Measurements from ENCODE around the gene ZNF578. TPM values are rescaled to one million over a fixed set of nuclear protein-coding genes. Genes with fewer than 3 reads are reported as not detected.

ZNF578 gene
- total RNA-seq, 1 experiment from 2014 or later: not detected

- intact Hi-C loops (cut with micrococcal nuclease): no loop called here
- no peaks in the 10 kb centered on the region for H3F3A ChIP-seq (ENCODE audit: low read length, unreplicated experiment)
- H3K36me3 ChIP-seq (ENCODE audit: low read depth, low read length): 0 out of 2 replicates have a peak, but pooled peaks cover 4% of the 10 kb centered on the region
- ChIA-PET POLR2A (ENCODE audit: unreplicated experiment) (no interaction called here), CTCF (no interaction called here)
- no peaks in the 10 kb centered on the region for H4K20me1 ChIP-seq (ENCODE audit: low read length)
- no peaks in the 10 kb centered on the region for H3K9me2 ChIP-seq (replicated peaks; ENCODE audit: low read length)
- no peak overlapping the region for H3K9ac ChIP-seq (ENCODE audit: low read length)
- no peaks in the 10 kb centered on the region for H3K79me2 ChIP-seq (ENCODE audit: low read length)
- H3K9me3 ChIP-seq (ENCODE audit: low read length): peaks cover 75% of the 10 kb centered on the region
- no peak overlapping the region for H3K27ac ChIP-seq (ENCODE audit: low read length)
- no TSS peak for BruUV-seq (replicated peaks)
- no peaks in the 10 kb centered on the region for H3K4me1 ChIP-seq (ENCODE audit: insufficient read depth, low read length)
- H3K27me3 ChIP-seq (ENCODE audit: low read length): no peaks in the 10 kb centered on the region
- no peak for DNase-seq
- no peak for TF ChIP-seq CTCF (conservative IDR thresholded peaks at IDR 0.05; ENCODE audit: low read depth, low read length)
- no peak for TF ChIP-seq EZH2phosphoT487 (IDR thresholded peaks at IDR 0.05; ENCODE audit: borderline replicate concordance, low read length)
- no peak for TF ChIP-seq EZH2 (IDR thresholded peaks at IDR 0.05; ENCODE audit: low read length, unreplicated experiment)
- H3K4me3 ChIP-seq (ENCODE audit: low read length): no peak overlapping the region
- ATAC-seq: no peak
- no peak overlapping the region for H3K4me2 ChIP-seq (ENCODE audit: low read length)
- H2AFZ ChIP-seq (ENCODE audit: low read length): no peak overlapping the region
These were observed 2.1 kb upstream of the ZNF578 start for GRCh38 chr19:52451241-52451640.

GRCh38 chr19:52464798-52465470 lies 11.6 kb downstream of the ZNF578 start:
- DNase-seq: no peak
- peaks cover 87% of the 10 kb centered on the region for H3K9me3 ChIP-seq (ENCODE audit: low read length)
- CTCF ChIA-PET: no interaction called here

More at GRCh38 chr19:52464798-52465470, 11.6 kb downstream of the ZNF578 start:
- H3K4me1 ChIP-seq (ENCODE audit: insufficient read depth, low read length): no peaks in the 10 kb centered on the region
- no peak overlapping the region for H3K4me3 ChIP-seq (ENCODE audit: low read length)
- no peaks in the 10 kb centered on the region for H3K9me2 ChIP-seq (replicated peaks; ENCODE audit: low read length)
- BruUV-seq (replicated peaks): no TSS peak
- H3K36me3 ChIP-seq (ENCODE audit: low read depth, low read length): peaks cover 10% of the 10 kb centered on the region; the same call in 1 of the 2 replicates
- no peak overlapping the region for H3K9ac ChIP-seq (ENCODE audit: low read length)
- H3K27ac ChIP-seq (ENCODE audit: low read length): no peak overlapping the region
- TF ChIP-seq EZH2 (IDR thresholded peaks at IDR 0.05; ENCODE audit: low read length, unreplicated experiment) (no peak), CTCF (conservative IDR thresholded peaks at IDR 0.05; ENCODE audit: low read depth, low read length) (peak; percentile 28; the same call in 1 of the 2 replicates)
- POLR2A ChIA-PET (ENCODE audit: unreplicated experiment): no interaction called here
- H3K27me3 ChIP-seq (ENCODE audit: low read length): no peaks in the 10 kb centered on the region
- ATAC-seq: no peak
- H3F3A ChIP-seq (ENCODE audit: low read length, unreplicated experiment): no peaks in the 10 kb centered on the region
- intact Hi-C loops (cut with micrococcal nuclease): no loop called here
- no peak overlapping the region for H2AFZ ChIP-seq (ENCODE audit: low read length)
- H3K4me2 ChIP-seq (ENCODE audit: low read length): no peak overlapping the region
- no peaks in the 10 kb centered on the region for H3K79me2 ChIP-seq (ENCODE audit: low read length)
- no peaks in the 10 kb centered on the region for H4K20me1 ChIP-seq (ENCODE audit: low read length)

Data from PC-3 (cell line).